ENCODE results near the gene KCNA2. TPM values are rescaled to one million over a fixed set of nuclear protein-coding genes. Genes with fewer than 3 reads are reported as not detected.

KCNA2 gene
- total RNA-seq, 1 donor, result 0.52 TPM

DNA sequence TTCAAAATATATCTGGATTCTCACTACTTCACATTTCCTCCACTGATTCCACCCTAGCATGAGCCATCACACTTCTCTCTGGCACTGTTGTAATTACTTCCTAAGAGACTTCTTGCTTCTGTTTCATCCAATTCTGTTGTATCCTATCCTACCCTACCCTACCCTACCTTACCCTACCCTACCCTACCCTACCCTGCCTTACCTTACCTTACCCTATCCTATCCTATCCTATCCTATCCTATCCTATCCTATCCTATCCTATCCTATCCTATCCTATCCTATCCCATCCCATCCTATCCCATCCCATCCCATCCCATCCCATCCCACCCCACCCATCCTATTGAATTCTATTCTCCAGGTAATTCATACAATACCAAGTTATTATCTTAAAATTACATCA, 29.7 kb downstream of the KCNA2 start:
- no peak overlapping the region for H3K4me3 ChIP-seq (ENCODE audit: low read length)

DNA sequence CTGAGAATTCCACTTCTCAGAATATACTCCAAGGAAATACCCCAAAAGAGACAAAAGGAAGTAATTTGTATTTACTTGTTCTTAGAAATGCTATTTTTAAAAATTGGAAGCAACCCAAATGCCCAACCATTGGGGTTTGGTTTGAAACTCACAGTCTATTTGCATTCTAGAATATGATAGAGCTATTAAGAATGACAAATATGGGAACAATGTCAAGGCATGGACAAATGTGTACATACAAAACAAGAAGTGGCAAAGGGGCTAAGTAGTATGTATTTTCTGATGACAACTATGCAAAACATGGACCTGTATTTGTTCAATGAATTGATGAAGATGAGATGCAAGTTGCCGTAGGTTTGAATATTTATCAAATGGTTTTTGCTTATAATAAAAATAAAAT, 32.8 kb downstream of the KCNA2 start:
- H3K4me1 ChIP-seq (ENCODE audit: insufficient read depth, low read length), result no peaks in the 10 kb centered on the region

More for the DNA sequence above, 29.7 kb downstream of the KCNA2 start:
- peaks cover 9% of the 10 kb centered on the region for H3K27me3 ChIP-seq (ENCODE audit: insufficient read depth, low read length)
- H3K9me3 ChIP-seq (ENCODE audit: low read depth, low read length), result no peaks in the 10 kb centered on the region
- no peaks in the 10 kb centered on the region for H3K4me1 ChIP-seq (ENCODE audit: insufficient read depth, low read length)

DNA sequence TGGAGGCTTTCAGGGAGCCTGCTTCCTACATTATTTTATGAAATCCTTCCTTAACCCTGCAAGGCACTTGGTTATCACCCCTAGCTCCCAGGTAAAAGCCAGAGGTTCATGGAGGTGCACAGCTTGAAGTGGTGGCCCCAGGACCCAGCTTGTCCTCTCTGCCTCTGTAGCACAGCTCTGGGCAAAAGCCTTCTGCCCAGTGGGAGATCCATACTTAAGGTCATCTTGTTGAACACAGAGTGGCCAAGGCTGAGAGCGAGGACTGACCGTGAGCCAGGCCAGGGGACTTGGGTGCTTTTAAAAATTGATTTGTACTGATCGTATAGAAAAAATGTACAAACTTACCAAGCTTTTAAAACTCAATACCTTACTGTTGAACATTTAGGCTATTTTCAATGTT, 33.4 kb downstream of the KCNA2 start:
- Histone ChIP-seq H3K9me3 (ENCODE audit: low read depth, low read length) (no peaks in the 10 kb centered on the region), H3K27me3 (ENCODE audit: insufficient read depth, low read length) (peaks cover 19% of the 10 kb centered on the region), H3K4me1 (ENCODE audit: insufficient read depth, low read length) (no peaks in the 10 kb centered on the region), H3K4me3 (ENCODE audit: low read length) (no peak overlapping the region)

More for the DNA sequence above, 32.8 kb downstream of the KCNA2 start:
- Histone ChIP-seq H3K4me3 (ENCODE audit: low read length) (no peak overlapping the region), H3K27me3 (ENCODE audit: insufficient read depth, low read length) (peaks cover 20% of the 10 kb centered on the region), H3K9me3 (ENCODE audit: low read depth, low read length) (no peaks in the 10 kb centered on the region)

DNA sequence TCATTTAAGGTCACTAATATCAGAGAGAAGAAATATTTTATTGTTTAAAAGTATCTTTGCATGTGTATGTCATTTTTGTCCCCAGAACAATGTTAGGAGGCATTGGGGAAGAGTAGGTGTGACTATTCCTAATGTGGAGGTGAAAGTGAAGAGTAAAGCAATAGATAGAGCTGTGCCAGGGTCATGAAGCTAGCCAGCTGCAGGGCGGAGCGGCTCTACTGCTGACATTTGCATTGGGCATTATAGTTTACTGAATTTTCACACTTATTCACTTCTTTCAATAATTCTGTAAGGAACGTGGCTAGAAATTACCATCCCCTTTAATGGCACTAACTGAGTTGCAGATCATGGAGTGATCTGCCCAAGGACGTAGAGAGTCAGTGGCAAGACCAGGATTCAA, 35.3 kb downstream of the KCNA2 start:
- Histone ChIP-seq H3K4me3 (ENCODE audit: low read length) (no peak overlapping the region), H3K9me3 (ENCODE audit: low read depth, low read length) (no peaks in the 10 kb centered on the region), H3K4me1 (ENCODE audit: insufficient read depth, low read length) (no peaks in the 10 kb centered on the region), H3K27me3 (ENCODE audit: insufficient read depth, low read length) (peaks cover 20% of the 10 kb centered on the region)

DNA sequence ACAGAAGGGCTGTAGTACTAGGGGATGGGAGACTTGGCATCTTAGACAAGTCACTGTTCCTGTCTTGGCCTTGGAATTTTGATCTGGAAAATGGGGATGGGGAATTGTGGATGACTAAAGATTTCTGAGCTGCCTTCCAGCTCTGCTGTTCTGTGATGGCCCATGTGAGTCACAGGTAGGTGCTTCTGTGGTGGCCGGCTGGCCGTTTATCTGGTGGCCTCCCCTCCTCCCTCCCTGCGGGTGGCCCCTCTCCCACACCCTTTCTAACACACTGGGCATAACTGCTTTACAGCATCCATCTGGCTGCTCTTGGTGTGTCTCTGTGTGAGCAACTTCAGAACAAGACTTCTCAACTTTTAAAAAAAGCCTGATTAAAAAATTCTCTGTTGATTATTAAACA, 35.9 kb downstream of the KCNA2 start:
- Histone ChIP-seq H3K9me3 (ENCODE audit: low read depth, low read length) (no peaks in the 10 kb centered on the region), H3K27me3 (ENCODE audit: insufficient read depth, low read length) (peaks cover 20% of the 10 kb centered on the region), H3K4me3 (ENCODE audit: low read length) (no peak overlapping the region), H3K4me1 (ENCODE audit: insufficient read depth, low read length) (no peaks in the 10 kb centered on the region)

DNA sequence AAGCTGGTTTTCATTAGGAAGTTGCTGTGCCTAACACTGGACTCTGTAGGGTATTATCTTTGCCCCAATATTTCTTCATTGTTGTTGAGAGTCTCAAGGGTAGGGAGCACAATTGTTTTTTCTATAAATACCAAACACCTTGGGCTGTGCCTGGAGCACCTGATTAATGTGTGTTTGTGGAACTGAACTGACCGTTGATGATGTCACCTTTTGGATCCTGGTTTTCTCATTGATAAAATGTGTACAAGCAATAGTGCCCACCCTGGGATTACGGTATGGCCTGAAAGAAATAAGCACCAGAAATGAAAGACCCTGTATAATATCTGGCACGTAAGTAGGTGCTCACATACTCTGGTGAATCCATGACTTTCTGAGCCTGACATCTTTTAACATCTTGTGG, 39.3 kb downstream of the KCNA2 start:
- H3K4me1 ChIP-seq (ENCODE audit: insufficient read depth, low read length), result no peaks in the 10 kb centered on the region
- no peaks in the 10 kb centered on the region for H3K9me3 ChIP-seq (ENCODE audit: low read depth, low read length)
- H3K27me3 ChIP-seq (ENCODE audit: insufficient read depth, low read length), result peaks cover 20% of the 10 kb centered on the region
- H3K4me3 ChIP-seq (ENCODE audit: low read length), result no peak overlapping the region

DNA sequence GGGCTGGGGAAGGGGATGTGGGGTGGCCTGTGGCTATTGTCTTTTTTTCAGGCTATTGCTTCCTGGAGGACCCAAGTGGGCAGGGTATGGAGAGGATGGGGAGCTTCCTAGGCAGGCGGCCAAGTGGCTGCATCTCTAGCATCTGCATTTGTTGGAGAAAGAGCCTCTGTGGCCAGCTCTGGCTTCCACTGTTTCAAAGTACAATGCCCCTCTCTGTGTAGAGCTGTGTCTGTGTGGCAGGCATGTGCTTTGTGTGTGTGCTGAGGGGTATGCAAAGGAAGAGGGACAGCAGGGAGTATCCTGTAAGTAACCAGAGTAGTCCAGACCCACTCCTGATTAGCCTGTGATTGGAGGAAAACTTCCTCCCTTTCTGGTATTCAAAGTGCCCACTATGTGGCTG, 40.6 kb downstream of the KCNA2 start:
- Histone ChIP-seq H3K4me1 (ENCODE audit: insufficient read depth, low read length) (no peaks in the 10 kb centered on the region), H3K4me3 (ENCODE audit: low read length) (no peak overlapping the region), H3K9me3 (ENCODE audit: low read depth, low read length) (no peaks in the 10 kb centered on the region), H3K27me3 (ENCODE audit: insufficient read depth, low read length) (peaks cover 14% of the 10 kb centered on the region)

DNA sequence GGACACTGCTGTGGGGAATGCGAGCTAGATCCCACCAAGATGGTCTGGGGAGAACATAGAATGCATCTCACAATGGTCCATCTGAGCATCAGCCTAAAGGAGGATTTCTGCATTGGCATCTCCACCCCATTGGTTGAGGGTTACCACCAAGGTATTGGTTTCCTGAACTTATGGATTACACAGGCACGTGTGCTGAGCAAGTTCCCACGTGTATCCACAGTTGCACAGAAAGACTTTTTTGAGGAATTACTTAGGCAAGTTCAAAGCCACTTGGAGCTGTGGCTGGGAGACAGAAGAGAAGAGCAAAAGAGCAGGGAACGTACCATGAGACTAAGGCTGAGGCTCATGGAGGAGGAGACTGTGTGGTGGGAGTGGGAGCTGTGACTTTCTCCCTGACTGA, 43.1 kb downstream of the KCNA2 start:
- Histone ChIP-seq H3K4me3 (ENCODE audit: low read length) (no peak overlapping the region), H3K4me1 (ENCODE audit: insufficient read depth, low read length) (no peaks in the 10 kb centered on the region), H3K9me3 (ENCODE audit: low read depth, low read length) (no peaks in the 10 kb centered on the region), H3K27me3 (ENCODE audit: insufficient read depth, low read length) (peaks cover 5% of the 10 kb centered on the region)

DNA sequence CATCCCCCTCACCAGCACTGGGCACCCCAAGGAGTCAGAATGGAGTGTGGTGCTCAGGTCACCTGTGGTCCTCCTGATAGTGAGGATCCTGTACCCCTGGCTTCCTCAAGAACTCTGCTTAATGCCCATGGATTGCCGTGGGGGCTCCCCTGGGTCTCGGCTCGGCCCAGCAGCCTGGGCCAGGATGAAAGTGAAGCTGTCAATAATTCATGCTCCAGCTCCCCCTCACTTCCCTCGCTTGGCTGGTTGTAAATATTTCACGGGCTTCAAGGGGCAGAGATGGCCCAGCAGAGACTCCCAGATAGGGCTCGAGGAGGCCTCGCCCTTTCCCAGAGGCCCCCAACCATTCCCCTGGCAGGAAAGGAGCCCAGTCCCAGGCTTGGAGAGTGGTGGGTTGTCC, 44.6 kb downstream of the KCNA2 start:
- Histone ChIP-seq H3K9me3 (ENCODE audit: low read depth, low read length) (no peaks in the 10 kb centered on the region), H3K4me1 (ENCODE audit: insufficient read depth, low read length) (no peaks in the 10 kb centered on the region), H3K27me3 (ENCODE audit: insufficient read depth, low read length) (no peaks in the 10 kb centered on the region), H3K4me3 (ENCODE audit: low read length) (no peak overlapping the region)

DNA sequence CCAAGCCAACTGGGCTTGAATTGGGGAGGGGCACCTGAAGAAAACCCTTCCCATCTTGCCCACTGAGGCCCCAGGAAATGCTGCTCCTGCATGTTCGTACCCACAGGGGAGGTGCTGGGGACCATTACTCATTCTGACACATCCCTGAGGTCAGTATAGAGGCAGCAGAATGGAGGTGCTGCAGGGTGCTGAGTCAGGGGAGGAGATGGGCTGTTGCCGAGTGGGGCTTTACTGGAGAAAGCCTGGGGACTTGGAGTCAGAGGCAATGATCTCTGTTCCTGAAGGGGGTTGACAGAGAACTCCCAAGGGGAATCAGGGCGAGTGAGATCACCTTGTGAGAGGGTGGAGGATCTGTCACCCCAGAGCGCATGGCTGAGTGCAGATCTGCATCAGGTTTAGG, 47.0 kb downstream of the KCNA2 start:
- peaks cover 8% of the 10 kb centered on the region for H3K4me1 ChIP-seq (ENCODE audit: insufficient read depth, low read length)
- H3K9me3 ChIP-seq (ENCODE audit: low read depth, low read length), result no peaks in the 10 kb centered on the region
- H3K27me3 ChIP-seq (ENCODE audit: insufficient read depth, low read length), result peaks cover 22% of the 10 kb centered on the region
- H3K4me3 ChIP-seq (ENCODE audit: low read length), result no peak overlapping the region

DNA sequence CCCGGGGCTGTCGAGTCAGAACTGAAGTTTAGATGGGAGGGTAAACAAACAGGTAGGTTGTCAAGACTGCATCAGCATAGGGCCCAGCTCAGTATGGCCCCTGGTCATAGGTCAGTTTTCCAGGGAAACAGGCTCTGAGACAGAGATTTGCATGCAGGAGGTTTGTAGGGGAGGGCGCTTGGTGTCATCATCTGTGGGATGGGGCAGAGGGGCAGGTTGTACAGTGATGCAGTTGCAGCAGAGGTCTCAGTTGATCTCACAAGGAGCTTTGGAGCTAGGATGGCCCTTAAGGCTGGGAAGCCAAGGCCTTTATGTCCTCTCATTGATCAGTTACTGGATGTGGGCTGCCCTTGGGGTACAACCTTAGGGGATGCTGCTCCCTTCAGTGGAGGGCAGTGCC, 48.7 kb downstream of the KCNA2 start:
- no peak overlapping the region for H3K4me3 ChIP-seq (ENCODE audit: low read length)
- no peaks in the 10 kb centered on the region for H3K9me3 ChIP-seq (ENCODE audit: low read depth, low read length)
- peaks cover 8% of the 10 kb centered on the region for H3K4me1 ChIP-seq (ENCODE audit: insufficient read depth, low read length)
- H3K27me3 ChIP-seq (ENCODE audit: insufficient read depth, low read length), result peaks cover 24% of the 10 kb centered on the region

DNA sequence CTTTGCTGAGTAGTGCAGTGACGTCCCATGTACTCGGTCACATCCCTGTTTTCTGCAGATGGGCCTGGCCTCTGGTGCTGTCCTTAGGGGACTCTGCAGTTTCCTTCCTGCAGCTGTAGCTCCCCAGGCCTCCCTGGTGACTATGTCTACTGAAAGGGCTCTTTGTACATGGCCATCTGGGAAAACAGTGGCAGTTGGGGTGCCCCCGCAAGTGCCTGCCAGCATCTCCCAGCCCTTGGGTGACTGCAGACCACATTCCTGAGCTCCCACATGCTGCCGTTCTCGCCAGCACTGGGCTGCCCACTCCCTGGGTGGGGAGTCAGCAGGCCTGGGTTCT, 49.7 kb downstream of the KCNA2 start:
- no peak overlapping the region for H3K4me3 ChIP-seq (ENCODE audit: low read length)
- peaks cover 26% of the 10 kb centered on the region for H3K27me3 ChIP-seq (ENCODE audit: insufficient read depth, low read length)
- H3K4me1 ChIP-seq (ENCODE audit: insufficient read depth, low read length), result peaks cover 8% of the 10 kb centered on the region
- H3K9me3 ChIP-seq (ENCODE audit: low read depth, low read length), result no peaks in the 10 kb centered on the region

DNA sequence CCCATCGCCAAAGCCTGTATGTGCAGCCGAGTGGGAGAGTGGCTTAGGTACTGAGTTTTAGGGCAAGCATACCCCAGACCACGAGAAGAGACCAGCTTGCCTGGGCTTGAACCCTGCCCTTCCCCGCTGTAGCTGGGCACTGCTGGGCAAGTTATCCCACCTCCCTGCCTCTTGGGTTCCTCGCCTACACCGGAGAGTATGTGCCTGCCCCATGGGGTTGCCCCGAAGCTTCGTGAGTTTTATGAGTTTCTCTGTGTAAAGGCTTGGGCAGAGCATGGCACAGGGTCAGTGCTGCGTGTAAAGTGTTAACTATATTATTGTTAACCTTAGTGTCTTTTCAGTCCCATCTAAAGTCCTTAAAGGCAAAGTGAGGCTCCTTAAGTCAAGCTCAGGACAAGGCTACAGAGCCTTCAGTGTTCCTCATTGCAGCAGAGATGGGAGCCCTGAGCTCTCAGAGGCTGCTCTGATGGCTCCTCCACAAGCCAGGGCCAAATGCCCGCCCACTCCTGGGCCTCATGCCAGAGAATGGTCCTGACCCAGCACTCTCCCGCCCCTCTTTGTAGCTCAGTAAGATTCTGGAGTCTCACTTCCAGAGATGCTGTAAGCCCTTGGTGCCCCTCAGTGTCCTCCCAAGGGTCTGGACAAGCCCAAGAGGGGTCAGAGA, 50.2 kb downstream of the KCNA2 start:
- H3K27me3 ChIP-seq (ENCODE audit: insufficient read depth, low read length), result peaks cover 26% of the 10 kb centered on the region
- H3K4me1 ChIP-seq (ENCODE audit: insufficient read depth, low read length), result peaks cover 8% of the 10 kb centered on the region
- no peak overlapping the region for H3K4me3 ChIP-seq (ENCODE audit: low read length)
- no peaks in the 10 kb centered on the region for H3K9me3 ChIP-seq (ENCODE audit: low read depth, low read length)

DNA sequence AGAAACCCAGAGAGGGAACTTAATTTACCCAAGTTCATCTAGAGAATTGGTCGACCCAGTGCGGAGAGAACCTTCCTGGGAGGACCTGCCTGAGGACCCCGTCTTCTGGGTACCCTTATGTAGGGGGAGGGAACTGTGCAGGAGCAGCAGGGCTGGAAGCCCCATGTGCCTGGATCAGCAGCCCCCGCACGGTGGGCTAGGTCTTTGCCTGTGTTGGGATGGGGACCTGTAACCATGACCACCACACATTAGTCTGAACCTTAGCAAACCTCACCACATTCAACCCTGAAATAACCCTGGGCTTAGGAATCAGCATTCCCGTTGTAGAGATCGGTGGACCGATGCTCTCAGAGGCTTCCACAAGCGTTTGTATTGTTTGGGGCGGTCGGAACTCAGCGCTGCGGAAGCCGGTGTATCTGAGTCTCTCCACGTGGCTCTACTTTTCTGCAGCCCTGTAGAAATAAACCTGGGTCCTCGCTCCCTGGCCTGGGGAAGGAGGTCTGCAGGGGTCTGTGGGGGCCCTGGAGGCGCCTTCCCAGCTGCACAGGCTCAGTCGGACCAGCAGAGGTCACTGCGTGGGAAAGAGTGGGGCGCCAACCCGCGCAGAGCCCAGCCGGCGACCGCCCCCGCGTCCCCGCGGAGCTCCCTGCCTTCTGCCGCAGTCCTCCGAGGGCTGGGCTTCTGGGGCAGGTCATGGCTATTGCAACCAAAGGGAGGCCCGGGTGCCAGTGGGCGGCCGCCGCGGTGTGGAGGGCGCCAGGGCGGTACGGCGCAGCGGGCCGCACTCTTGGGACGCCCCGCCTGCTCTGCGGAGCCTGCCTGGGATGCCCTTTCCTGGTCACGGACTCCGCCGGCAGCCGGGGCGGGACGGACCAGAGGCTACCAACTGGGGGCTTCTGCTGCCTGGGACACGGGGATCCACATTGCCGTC, 51.0 kb downstream of the KCNA2 start:
- H3K27me3 ChIP-seq (ENCODE audit: insufficient read depth, low read length), result peaks cover 26% of the 10 kb centered on the region
- H3K4me1 ChIP-seq (ENCODE audit: insufficient read depth, low read length), result peaks cover 8% of the 10 kb centered on the region
- no peak overlapping the region for H3K4me3 ChIP-seq (ENCODE audit: low read length)
- H3K9me3 ChIP-seq (ENCODE audit: low read depth, low read length), result no peaks in the 10 kb centered on the region

DNA sequence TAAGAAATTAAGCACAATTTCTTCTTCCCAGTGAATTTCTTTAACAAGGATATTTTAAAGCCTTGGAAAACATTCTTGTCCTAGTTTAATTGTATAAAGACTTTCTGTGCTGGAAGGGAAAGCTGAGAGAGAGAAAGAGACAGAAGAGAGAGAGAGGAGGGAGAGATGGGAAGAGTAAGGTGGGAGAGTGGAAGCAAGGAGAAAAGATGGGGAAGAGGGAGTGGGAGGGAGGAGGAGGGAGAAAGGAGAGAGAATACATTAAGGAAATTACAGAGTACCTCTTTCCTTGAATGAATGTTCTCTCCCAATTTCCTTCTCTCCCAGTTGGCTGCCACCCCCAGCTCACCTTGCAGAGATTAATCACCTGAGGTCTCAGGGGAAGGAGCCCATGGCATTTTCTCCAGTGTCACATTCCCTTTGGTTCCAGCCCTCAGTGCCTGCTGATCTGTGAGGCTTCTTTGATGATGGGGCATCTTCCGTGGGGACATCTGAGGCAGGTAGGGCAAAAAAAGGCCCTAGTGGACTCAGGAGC, 54.8 kb downstream of the KCNA2 start:
- Histone ChIP-seq H3K9me3 (ENCODE audit: low read depth, low read length) (no peaks in the 10 kb centered on the region), H3K4me1 (ENCODE audit: insufficient read depth, low read length) (peaks cover 8% of the 10 kb centered on the region), H3K4me3 (ENCODE audit: low read length) (no peak overlapping the region), H3K27me3 (ENCODE audit: insufficient read depth, low read length) (peaks cover 26% of the 10 kb centered on the region)
